HG02884 (cell line): ENCODE measurements around the gene FFAR3.
"Not testable (repeated sequence)": the region's sequence is repeated elsewhere in the genome, so short reads cannot be mapped to it uniquely, and the experiment has no call there.

Experiments used
- ATAC-seq: cut with Tn5 transposase; IDR thresholded peaks from one replicate; pipeline ENCODE4 v1.9.1; 2021; ENCODE audit warnings: mild to moderate bottlenecking, moderate library complexity; ENCODE audit not compliant: unreplicated experiment

Gene FFAR3

GRCh38 chr19:35399948-35400772 is 41.9 kb downstream of the FFAR3 start:
- no peak for ATAC-seq

- ATAC-seq, result no peak
Measured at GRCh38 chr19:35400773-35401100, 42.5 kb downstream of the FFAR3 start.

GRCh38 chr19:35401416-35401815 is 43.2 kb downstream of the FFAR3 start:
- ATAC-seq, result not testable (repeated sequence)

GRCh38 chr19:35403116-35403760 is 45.0 kb downstream of the FFAR3 start:
- ATAC-seq, result no peak

- peak; percentile 66 for ATAC-seq
Measured at GRCh38 chr19:35404879-35405622, 46.8 kb downstream of the FFAR3 start.

GRCh38 chr19:35407619-35408018 is 49.4 kb downstream of the FFAR3 start:
- no peak for ATAC-seq

GRCh38 chr19:35408284-35409171 is 50.3 kb downstream of the FFAR3 start:
- no peak for ATAC-seq

- no peak for ATAC-seq
Measured at GRCh38 chr19:35409191-35409590, 50.9 kb downstream of the FFAR3 start.
